ENCODE measurements around the gene DNAJA2. TPM values are rescaled to one million over a fixed set of nuclear protein-coding genes. Genes with fewer than 3 reads are reported as not detected.
A peak's percentile ranks its signal among the peaks of the same experiment; 100 is the strongest.

Gene DNAJA2
- total RNA-seq, result 56.7 and 66.4 TPM in 2 replicates
- polyA plus RNA-seq, result 72.5 and 94.0 TPM in 2 replicates

DNA sequence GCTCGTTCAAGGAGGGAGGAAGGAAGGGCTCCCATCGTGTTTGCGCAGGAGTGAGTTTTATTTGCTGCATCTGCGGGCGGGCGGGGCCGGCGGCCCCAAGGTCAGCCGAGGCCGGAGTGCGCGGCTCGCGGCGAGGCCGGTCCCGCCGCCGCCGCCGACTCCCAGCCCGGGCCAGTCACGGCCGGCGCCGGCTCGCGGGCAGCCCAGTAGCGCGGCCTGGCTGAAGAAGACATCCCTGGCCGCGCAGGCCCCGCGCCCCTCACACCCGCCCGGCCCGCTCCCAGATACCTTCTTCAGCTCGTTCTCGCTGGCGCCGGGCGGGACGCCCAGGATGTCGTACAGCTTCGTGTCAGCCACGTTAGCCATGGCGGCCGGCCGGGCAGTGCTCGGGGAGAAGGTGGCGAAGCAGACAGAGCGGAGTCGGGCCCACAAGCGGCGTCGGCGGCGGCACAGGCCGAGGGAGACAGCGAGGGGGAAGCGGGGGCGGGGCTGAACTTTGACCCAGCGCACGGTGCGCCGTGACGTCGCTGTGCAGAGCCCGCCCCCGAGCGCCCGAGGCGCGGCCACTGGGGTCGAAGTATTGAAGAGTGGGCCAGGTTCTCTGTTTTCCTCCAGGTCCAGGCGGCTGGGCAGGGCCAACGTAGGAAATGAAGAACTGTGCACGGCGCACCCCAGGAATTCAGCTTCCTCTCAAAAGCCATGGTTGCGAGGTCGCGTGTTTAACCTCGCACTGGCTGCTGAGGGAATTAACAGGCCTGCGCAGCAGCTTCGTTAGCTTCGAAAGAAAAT lies at the start of gene DNAJA2:
DNAJA2 (minus strand) TSS at position 468 of the 789 bp plus-strand sequence; CDS start at position 366, 102 bp downstream.
- TF ChIP-seq, protein P1, sequence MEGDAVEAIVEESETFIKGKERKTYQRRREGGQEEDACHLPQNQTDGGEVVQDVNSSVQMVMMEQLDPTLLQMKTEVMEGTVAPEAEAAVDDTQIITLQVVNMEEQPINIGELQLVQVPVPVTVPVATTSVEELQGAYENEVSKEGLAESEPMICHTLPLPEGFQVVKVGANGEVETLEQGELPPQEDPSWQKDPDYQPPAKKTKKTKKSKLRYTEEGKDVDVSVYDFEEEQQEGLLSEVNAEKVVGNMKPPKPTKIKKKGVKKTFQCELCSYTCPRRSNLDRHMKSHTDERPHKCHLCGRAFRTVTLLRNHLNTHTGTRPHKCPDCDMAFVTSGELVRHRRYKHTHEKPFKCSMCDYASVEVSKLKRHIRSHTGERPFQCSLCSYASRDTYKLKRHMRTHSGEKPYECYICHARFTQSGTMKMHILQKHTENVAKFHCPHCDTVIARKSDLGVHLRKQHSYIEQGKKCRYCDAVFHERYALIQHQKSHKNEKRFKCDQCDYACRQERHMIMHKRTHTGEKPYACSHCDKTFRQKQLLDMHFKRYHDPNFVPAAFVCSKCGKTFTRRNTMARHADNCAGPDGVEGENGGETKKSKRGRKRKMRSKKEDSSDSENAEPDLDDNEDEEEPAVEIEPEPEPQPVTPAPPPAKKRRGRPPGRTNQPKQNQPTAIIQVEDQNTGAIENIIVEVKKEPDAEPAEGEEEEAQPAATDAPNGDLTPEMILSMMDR (IDR thresholded peaks at IDR 0.05; ENCODE audit: low read depth, low read length), result no peak
- Histone ChIP-seq H3K36me3 (peaks cover 23% of the 10 kb centered on the region), H3K27ac (peak within 1 kb of the TSS; percentile 98), H3K4me3 (peak within 1 kb of the TSS; percentile 83), H3K4me1 (ENCODE audit: low read depth) (peaks cover 14% of the 10 kb centered on the region), H3K27me3 (no peaks in the 10 kb centered on the region), H3K9me3 (ENCODE audit: low read depth) (no peaks in the 10 kb centered on the region)
- DNase-seq (ENCODE audit: low read depth in 1 of 2, low spot score in 1 of 2), result peak; percentile 93 to 94

DNA sequence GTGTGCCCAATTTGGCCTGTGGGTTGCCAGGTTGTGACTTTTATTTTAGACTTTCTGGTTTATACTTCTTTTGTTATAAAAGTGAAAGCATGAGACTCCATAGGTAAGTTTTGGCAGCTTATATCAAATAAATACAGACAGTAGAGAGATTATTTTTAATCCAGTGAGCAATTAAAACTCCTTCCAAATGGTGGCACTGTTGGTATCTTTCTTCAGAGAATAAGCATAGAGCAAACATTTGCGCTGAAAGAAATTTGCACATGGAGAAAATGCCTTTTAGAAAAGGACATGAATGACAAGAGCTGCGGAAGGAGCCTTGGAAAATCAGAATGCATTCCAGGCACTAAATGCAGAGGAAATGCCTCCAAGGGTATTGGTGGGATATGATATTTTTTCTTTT lies 46.1 kb upstream of the DNAJA2 start:
- Histone ChIP-seq H3K9me3 (ENCODE audit: low read depth) (no peaks in the 10 kb centered on the region), H3K4me1 (ENCODE audit: low read depth) (no peaks in the 10 kb centered on the region), H3K27ac (no peak overlapping the region), H3K4me3 (no peak overlapping the region), H3K36me3 (no peaks in the 10 kb centered on the region), H3K27me3 (no peaks in the 10 kb centered on the region)
- TF ChIP-seq, protein P1 (IDR thresholded peaks at IDR 0.05; ENCODE audit: low read depth, low read length), result peak; percentile 21
- peak in 1 of 2 donors; percentile 21 for DNase-seq (ENCODE audit: low read depth in 1 of 2, low spot score in 1 of 2)

DNA sequence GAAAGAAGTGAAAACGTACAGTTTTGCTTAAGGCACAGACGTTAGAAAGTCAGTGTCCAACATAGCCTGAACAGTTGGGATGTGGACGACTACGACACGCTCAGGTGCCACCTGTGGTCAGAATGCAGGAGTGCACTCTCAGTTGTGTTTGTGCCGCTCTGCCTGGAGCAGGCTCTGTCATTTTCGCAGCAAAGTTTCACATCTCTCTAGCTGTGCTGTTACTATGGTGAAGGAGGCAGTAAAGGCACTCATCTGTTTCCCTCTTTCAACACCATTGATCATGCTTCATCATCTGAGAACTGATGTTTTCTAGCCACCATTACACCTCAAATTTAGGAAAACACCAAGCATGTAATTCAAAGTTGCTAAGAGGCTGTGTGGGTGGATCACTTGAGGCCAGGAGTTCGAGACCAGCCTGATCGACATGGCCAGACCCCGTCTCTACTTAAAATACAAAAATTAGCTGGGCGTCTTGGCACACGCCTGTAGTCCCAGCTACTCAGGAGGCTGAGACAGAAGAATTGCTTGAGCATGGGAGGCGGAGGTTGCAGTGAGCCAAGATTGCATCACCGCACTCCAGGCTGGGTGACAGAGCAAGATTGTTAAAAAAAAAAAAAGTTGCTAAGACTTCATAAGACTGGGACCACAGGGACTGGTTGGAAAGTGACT lies 44.9 kb upstream of the DNAJA2 start:
- peak; percentile 18 to 43 for DNase-seq (ENCODE audit: low read depth in 1 of 2, low spot score in 1 of 2)
- TF ChIP-seq, protein P1 (IDR thresholded peaks at IDR 0.05; ENCODE audit: low read depth, low read length), result peak; percentile 27
- Histone ChIP-seq H3K9me3 (ENCODE audit: low read depth) (no peaks in the 10 kb centered on the region), H3K4me1 (ENCODE audit: low read depth) (no peaks in the 10 kb centered on the region), H3K4me3 (no peak overlapping the region), H3K36me3 (no peaks in the 10 kb centered on the region), H3K27ac (no peak overlapping the region), H3K27me3 (no peaks in the 10 kb centered on the region)

DNA sequence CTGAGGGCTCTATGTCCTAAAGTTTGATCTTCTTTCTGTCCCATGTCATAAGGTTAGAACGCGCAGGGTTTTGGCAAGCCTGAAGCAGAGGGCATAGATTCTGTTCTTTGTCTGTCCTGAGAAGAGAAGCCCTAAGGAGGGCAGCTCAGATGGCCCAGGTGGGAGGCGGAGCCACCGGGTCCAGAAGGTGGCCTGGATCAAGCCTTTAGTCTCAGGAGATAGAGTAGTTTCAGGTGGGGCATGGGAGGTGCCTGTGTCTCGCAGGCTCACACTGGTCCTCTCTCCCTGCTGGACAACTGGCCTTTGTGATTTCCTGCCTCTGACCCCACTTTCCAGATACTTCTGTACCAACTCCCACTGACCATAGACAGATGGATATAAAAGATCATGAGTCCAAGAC lies 44.2 kb upstream of the DNAJA2 start:
- Histone ChIP-seq H3K4me3 (no peak overlapping the region), H3K27ac (no peak overlapping the region), H3K27me3 (no peaks in the 10 kb centered on the region), H3K9me3 (ENCODE audit: low read depth) (no peaks in the 10 kb centered on the region), H3K36me3 (no peaks in the 10 kb centered on the region), H3K4me1 (ENCODE audit: low read depth) (no peaks in the 10 kb centered on the region)
- TF ChIP-seq, protein P1 (IDR thresholded peaks at IDR 0.05; ENCODE audit: low read depth, low read length), result no peak
- no peak for DNase-seq (ENCODE audit: low read depth in 1 of 2, low spot score in 1 of 2)

DNA sequence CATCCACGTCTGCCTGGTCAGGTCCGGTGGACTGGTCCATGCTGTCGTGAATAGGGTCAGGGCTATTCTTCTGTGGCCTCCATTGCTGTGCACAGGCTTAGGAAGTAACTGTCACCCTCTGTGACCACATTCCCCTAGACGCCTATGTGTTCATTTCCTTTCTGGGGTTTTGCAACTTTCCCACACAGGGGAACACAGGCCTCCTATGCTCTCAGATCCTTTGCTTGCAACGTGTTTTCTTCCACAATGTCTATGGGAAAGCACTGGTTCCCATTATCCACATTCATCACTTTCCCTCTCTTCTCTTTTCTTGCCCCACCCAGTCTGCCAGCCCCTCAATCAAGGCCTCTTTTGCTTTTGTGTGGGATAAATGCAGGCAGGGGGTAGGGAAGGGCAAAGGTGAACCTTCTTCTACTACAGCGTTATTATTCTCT lies 43.2 kb upstream of the DNAJA2 start:
- no peak overlapping the region for H3K27ac ChIP-seq
- TF ChIP-seq, protein P1 (IDR thresholded peaks at IDR 0.05; ENCODE audit: low read depth, low read length), result no peak
- H3K36me3 ChIP-seq, result no peaks in the 10 kb centered on the region
- H3K9me3 ChIP-seq (ENCODE audit: low read depth), result no peaks in the 10 kb centered on the region
- no peak overlapping the region for H3K4me3 ChIP-seq
- no peaks in the 10 kb centered on the region for H3K4me1 ChIP-seq (ENCODE audit: low read depth)
- no peaks in the 10 kb centered on the region for H3K27me3 ChIP-seq
- peak in 1 of 2 donors; percentile 36 for DNase-seq (ENCODE audit: low read depth in 1 of 2, low spot score in 1 of 2)
